Measurements from ENCODE around the gene MS4A4E.
"Not testable (repeated sequence)": the region's sequence is repeated elsewhere in the genome, so short reads cannot be mapped to it uniquely, and the experiment has no call there.

Gene MS4A4E

DNA sequence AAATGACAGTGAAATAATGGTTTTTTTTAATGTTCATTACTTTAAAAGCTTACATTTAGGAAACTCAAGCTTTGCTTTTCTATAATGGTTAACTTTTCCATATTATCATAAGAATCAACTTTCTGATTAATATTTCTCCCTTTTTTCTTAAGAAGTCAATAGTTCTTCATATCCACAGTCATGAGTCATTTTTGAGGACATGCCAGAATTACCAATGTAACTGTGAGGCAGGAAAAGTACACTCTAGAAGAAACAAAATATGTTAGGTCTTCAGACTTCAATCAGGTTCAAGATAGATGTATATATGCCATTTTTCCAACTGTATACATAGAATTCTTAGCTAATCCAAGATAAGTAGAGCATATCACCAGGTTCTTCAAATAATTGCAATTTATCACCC lies 70.9 kb downstream of the MS4A4E start:
- DNase-seq (ENCODE audit: low read depth): no peak

- DNase-seq (ENCODE audit: low read depth): no peak
These were observed 72.4 kb downstream of the MS4A4E start for GRCh38 chr11:60170566-60170965.

DNA sequence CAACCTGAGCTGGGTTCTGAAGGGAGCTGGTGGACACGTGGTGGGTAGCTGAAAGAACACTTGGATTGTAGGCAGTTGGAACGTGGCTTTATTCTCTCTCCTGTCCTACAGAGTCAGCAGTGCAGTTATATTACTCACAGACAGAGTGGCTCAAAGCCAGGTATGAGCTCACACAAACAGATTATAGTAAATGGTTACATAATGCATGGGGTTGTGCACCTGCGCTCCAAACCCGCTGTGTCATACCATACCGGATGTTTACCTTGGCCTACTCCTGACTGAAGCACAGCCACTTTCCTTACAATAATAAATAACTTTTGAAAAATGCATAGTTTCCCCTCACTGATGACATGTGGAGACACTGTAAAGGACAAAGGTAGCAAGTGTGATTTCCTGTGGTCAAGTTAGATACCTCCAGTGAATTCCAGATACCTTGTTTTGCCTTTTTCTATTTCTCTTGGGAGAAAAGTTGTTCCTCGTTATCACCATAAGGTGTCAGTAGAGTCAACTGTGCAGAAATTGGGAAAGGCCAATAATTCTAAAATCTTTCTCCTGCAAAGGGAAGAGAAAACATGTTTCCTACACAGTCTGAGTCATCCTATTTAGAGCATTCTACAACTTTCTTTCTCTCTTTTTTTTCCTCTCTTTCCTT lies 73.5 kb downstream of the MS4A4E start:
- DNase-seq (ENCODE audit: low read depth): peak; percentile 1

DNA sequence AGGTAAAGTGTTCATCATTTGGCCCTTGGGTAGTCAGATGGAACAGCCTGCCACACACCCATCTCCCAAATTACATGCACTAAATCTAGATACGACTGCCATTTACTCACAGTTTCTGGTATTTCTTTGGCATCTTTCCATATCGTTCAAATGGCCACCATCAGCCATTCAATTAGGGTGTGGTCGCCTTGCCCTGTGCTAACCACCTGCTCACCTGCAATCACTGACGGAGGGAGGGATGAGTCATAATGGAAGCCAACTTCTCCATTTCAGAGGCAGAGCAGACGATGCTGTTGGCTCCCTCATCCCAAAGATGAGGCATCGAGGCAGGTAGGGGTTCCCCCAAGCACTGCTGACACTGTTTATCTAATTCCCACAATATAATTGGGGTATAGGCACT lies 74.6 kb downstream of the MS4A4E start:
- DNase-seq (ENCODE audit: low read depth): no peak

- no peak for DNase-seq (ENCODE audit: low read depth)
These were observed 77.0 kb downstream of the MS4A4E start for GRCh38 chr11:60165951-60166350.

DNA sequence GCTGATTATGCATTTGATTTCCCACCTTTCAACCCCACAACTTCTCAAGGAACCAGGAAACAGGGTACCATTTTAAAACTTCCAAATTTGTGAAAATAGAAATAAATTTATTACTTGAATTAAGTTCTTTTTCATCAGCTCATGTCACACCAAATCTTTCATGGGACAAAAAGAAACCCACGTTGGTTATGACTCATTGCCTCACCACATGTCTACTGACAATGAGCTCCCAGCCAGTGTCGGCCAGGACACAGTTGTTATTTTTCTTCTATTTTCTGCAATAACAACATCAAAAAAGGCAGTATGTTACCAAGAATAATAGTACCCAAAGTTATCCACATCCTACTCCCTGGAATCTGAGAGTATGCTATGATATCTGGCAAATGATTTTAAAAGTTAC lies 77.4 kb downstream of the MS4A4E start:
- DNase-seq (ENCODE audit: low read depth): no peak

DNA sequence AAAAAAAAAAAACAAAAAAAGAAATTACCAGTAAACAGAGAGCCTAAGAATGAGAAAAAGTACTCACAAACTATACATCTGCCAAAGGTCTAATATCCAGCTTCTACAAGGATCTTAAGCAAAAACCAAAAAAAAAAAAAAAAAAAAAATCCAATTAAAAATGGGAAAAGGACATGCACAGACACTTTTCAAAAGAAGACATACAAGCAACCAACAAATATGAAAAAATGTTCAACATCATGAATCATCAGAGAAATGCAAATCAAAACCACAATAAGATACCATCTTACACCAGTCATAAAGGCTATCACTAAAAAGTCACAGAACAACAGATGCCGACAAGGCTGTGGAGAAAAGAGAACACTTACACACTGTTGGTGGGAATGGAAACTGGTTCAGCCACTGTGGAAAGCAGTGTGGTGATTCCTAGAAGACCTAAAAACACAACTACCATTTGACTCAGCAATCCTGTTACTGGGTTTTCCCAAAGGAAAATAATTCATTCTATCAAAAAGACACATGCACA lies 78.3 kb downstream of the MS4A4E start:
- DNase-seq (ENCODE audit: low read depth): no peak

DNA sequence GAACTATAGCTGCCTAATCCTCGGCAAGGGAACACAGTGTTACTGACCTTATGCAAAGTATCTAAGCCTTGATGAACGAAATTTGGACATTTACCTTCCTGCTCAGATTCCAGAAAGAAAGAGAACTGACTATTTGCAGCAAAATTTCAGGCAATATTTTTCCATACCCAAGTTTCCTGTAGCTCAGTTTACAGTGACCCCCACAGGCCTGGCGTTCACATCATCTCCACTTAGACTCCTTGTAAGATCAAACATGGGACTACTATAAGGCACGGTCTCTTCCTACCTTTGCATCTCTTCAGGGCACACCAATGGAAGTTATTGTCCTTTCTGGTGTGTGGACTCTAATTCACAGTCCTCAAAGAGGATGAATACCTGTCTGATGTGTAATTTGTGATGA lies 81.2 kb downstream of the MS4A4E start:
- DNase-seq (ENCODE audit: low read depth): no peak

- DNase-seq (ENCODE audit: low read depth): no peak
These were observed 81.8 kb downstream of the MS4A4E start for GRCh38 chr11:60161107-60161506.

DNA sequence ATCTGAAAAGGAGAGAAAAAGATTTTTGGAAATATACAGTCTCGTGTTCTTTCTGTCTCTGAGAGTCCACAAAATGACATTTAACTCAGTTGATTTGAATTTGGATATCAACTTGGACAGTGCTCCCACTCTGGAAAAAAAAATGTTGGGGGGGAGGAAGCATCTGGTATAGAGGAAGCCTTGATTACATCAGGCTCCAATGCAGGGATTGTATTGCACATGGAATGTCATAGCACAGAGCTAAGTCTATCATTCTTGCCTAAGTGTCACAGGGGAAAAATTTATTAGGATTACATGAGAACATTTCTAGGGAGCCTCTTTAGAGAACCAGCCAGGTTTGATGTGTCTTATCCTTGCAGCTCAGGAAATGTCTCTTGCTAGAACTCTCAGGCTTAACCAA lies 83.1 kb downstream of the MS4A4E start:
- DNase-seq (ENCODE audit: low read depth): no peak

- DNase-seq (ENCODE audit: low read depth): no peak
These were observed 83.7 kb downstream of the MS4A4E start for GRCh38 chr11:60159284-60159683.

GRCh38 chr11:60158636-60159035 lies 84.3 kb downstream of the MS4A4E start:
- no peak for DNase-seq (ENCODE audit: low read depth)

DNA sequence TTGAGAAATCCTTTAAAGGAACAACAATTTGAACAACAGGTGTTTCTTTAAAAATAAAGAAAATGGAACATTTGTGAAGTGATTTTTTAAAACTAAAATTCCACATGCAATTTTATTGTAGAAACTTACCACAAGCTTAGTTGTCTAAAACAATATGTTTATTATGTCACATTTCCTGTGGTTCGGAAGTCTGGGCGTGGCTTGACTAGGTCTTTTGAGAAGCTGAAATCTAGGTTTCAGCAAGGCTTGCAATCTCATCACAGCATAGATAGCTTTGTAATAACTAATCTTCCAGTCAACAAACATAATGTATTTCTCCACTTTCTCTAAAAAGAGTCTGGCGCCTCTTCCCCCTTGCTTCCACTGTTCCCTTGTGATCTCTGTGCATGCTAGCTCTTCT lies 87.0 kb downstream of the MS4A4E start:
- DNase-seq (ENCODE audit: low read depth): no peak

GRCh38 chr11:60152727-60153126 lies 90.2 kb downstream of the MS4A4E start:
- DNase-seq (ENCODE audit: low read depth): not testable (repeated sequence)

- DNase-seq (ENCODE audit: low read depth): no peak
These were observed 92.7 kb downstream of the MS4A4E start for GRCh38 chr11:60150279-60150678.
